ENCODE results near the gene MEGF8. TPM values are rescaled to one million over a fixed set of nuclear protein-coding genes. Genes with fewer than 3 reads are reported as not detected.

MEGF8 gene
- total and polyA plus RNA-seq, 2 of the 13 experiments (the other 11 are each of a cell fraction or from before 2014, with no cell fraction given) = 4.0 to 8.8 TPM

GRCh38 chr19:42281827-42282762 lies 43.3 kb upstream of the MEGF8 start (continued):
- TF ChIP-seq, protein P1, sequence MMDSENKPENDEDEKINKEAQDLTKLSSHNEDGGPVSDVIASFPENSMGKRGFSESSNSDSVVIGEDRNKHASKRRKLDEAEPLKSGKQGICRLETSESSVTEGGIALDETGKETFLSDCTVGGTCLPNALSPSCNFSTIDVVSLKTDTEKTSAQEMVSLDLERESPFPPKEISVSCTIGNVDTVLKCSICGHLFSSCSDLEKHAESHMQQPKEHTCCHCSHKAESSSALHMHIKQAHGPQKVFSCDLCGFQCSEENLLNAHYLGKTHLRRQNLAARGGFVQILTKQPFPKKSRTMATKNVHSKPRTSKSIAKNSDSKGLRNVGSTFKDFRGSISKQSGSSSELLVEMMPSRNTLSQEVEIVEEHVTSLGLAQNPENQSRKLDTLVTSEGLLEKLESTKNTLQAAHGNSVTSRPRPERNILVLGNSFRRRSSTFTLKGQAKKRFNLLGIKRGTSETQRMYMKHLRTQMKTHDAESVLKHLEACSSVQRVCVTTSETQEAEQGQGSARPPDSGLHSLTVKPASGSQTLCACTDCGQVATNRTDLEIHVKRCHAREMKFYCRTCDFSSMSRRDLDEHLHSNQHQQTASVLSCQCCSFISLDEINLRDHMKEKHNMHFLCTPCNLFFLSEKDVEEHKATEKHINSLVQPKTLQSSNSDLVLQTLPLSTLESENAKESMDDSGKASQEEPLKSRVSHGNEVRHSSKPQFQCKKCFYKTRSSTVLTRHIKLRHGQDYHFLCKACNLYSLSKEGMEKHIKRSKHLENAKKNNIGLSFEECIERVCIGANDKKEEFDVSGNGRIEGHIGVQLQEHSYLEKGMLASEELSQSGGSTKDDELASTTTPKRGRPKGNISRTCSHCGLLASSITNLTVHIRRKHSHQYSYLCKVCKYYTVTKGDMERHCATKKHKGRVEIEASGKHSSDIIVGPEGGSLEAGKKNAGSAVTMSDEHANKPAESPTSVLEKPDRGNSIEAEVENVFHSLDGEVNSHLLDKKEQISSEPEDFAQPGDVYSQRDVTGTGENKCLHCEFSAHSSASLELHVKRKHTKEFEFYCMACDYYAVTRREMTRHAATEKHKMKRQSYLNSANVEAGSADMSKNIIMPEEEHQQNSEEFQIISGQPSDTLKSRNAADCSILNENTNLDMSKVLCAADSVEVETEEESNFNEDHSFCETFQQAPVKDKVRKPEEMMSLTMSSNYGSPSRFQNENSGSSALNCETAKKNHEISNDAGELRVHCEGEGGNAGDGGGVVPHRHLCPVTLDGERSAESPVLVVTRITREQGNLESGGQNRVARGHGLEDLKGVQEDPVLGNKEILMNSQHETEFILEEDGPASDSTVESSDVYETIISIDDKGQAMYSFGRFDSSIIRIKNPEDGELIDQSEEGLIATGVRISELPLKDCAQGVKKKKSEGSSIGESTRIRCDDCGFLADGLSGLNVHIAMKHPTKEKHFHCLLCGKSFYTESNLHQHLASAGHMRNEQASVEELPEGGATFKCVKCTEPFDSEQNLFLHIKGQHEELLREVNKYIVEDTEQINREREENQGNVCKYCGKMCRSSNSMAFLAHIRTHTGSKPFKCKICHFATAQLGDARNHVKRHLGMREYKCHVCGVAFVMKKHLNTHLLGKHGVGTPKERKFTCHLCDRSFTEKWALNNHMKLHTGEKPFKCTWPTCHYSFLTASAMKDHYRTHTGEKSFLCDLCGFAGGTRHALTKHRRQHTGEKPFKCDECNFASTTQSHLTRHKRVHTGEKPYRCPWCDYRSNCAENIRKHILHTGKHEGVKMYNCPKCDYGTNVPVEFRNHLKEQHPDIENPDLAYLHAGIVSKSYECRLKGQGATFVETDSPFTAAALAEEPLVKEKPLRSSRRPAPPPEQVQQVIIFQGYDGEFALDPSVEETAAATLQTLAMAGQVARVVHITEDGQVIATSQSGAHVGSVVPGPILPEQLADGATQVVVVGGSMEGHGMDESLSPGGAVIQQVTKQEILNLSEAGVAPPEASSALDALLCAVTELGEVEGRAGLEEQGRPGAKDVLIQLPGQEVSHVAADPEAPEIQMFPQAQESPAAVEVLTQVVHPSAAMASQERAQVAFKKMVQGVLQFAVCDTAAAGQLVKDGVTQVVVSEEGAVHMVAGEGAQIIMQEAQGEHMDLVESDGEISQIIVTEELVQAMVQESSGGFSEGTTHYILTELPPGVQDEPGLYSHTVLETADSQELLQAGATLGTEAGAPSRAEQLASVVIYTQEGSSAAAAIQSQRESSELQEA (CRISPR knock-in tag; IDR thresholded peaks at IDR 0.05; ENCODE audit: not compliant biosample characterization) = no peak
- no peak for TF ChIP-seq SP1 (IDR thresholded peaks at IDR 0.05)
- TF ChIP-seq SP1 (CRISPR knock-in tag; IDR thresholded peaks at IDR 0.05) = 0 out of 2 replicates have a peak, but pooled peaks have one; percentile 23
- no peak for TF ChIP-seq HNF1A (IDR thresholded peaks at IDR 0.05; ENCODE audit: low read depth)
- peak; percentile 59; the same call in 1 of the 2 replicates for TF ChIP-seq HNF1A (CRISPR knock-in tag; IDR thresholded peaks at IDR 0.05; ENCODE audit: borderline replicate concordance)
- no peak for TF ChIP-seq ZNF570 (CRISPR knock-in tag; IDR thresholded peaks at IDR 0.05; ENCODE audit: borderline replicate concordance)
- TF ChIP-seq KAT2B (IDR thresholded peaks at IDR 0.05; ENCODE audit: borderline replicate concordance, low read depth, low read length) = no peak
- TF ChIP-seq CBX1 (IDR thresholded peaks at IDR 0.05; ENCODE audit: low read depth) = no peak
- no peak for TF ChIP-seq CCDC6 (CRISPR knock-in tag; IDR thresholded peaks at IDR 0.05)
- TF ChIP-seq KDM5A (IDR thresholded peaks at IDR 0.05; ENCODE audit: borderline replicate concordance, low read length) = no peak
